Ishikawa (cell line): ENCODE results near the gene OR2S2.

Source experiments
- CREB1 ChIP-seq: IDR thresholded peaks from 2 replicates; pipeline ENCODE4 v1.6.1; 2012; ENCODE audit warnings: low read depth
- FOXM1 ChIP-seq: IDR thresholded peaks from 2 replicates; pipeline ENCODE4 v1.6.1; 2012; ENCODE audit warnings: low read depth, borderline replicate concordance
- TAF1 ChIP-seq: IDR thresholded peaks from 2 replicates; pipeline ENCODE4 v1.6.1; 2012; ENCODE audit warnings: low read depth, mild to moderate bottlenecking
- TF ChIP-seq, protein P1 (sequence below): IDR thresholded peaks from 2 replicates; pipeline ENCODE4 v1.6.1; 2012; ENCODE audit warnings: low read depth, mild to moderate bottlenecking

GRCh38 chr9:35909687-35910612 is 48.0 kb downstream of the OR2S2 start:
- TF ChIP-seq CREB1 (no peak), FOXM1 (no peak), TAF1 (no peak)
- TF ChIP-seq, protein P1, sequence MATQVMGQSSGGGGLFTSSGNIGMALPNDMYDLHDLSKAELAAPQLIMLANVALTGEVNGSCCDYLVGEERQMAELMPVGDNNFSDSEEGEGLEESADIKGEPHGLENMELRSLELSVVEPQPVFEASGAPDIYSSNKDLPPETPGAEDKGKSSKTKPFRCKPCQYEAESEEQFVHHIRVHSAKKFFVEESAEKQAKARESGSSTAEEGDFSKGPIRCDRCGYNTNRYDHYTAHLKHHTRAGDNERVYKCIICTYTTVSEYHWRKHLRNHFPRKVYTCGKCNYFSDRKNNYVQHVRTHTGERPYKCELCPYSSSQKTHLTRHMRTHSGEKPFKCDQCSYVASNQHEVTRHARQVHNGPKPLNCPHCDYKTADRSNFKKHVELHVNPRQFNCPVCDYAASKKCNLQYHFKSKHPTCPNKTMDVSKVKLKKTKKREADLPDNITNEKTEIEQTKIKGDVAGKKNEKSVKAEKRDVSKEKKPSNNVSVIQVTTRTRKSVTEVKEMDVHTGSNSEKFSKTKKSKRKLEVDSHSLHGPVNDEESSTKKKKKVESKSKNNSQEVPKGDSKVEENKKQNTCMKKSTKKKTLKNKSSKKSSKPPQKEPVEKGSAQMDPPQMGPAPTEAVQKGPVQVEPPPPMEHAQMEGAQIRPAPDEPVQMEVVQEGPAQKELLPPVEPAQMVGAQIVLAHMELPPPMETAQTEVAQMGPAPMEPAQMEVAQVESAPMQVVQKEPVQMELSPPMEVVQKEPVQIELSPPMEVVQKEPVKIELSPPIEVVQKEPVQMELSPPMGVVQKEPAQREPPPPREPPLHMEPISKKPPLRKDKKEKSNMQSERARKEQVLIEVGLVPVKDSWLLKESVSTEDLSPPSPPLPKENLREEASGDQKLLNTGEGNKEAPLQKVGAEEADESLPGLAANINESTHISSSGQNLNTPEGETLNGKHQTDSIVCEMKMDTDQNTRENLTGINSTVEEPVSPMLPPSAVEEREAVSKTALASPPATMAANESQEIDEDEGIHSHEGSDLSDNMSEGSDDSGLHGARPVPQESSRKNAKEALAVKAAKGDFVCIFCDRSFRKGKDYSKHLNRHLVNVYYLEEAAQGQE, result no peak
